ENCODE measurements around the gene CEACAM16.

Gene CEACAM16

DNA sequence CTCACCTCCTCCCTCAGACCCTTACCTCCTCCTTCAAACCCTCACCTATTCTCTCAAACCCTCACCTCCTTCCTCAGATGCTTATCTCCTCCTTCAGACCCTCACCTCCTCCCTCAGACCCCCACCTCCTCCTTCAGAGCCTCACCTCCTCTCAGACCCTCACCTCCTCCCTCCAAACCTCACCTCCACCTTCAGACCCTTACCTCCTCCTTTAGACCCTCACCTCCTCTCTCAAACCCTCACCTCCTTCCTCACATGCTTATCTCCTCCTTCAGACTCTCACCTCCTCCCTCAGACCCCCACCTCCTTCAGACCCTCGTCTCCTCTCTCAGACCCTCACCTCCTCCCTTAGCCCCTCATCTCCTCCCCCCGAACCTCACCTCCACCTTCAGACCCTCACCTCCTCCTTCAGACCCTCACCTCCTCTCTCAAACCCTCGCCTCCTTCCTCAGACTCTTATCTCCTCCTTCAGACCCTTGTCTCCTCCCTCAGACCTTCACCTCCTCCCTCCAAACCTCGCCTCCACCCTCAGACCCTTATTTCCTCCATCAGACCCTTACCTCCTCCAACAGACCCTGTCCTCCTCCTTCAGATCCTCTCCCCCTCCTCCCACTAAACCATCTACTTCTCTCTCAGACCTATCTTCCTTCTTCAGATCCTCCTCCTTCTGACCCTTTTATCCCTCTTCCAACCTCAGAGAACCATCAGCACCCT is 47.1 kb downstream of the CEACAM16 start:
- DNase-seq, result no peak

DNA sequence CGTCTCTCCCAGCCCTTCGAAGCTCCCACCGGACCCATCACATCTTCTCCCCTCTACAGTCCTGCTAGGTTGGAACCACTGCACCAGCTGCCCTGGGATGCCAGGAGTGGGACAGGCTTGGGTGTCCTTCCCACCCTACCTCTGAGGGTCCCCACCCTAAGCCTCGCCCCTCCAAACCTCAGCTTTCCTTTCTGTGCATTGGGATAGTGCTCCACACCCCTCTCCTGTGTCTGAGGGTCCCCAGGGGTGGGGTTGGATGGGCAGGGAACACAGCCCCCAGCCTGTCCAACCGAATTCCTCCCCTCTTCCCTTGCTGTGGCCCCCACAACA is 47.6 kb downstream of the CEACAM16 start:
- DNase-seq, result no peak

DNA sequence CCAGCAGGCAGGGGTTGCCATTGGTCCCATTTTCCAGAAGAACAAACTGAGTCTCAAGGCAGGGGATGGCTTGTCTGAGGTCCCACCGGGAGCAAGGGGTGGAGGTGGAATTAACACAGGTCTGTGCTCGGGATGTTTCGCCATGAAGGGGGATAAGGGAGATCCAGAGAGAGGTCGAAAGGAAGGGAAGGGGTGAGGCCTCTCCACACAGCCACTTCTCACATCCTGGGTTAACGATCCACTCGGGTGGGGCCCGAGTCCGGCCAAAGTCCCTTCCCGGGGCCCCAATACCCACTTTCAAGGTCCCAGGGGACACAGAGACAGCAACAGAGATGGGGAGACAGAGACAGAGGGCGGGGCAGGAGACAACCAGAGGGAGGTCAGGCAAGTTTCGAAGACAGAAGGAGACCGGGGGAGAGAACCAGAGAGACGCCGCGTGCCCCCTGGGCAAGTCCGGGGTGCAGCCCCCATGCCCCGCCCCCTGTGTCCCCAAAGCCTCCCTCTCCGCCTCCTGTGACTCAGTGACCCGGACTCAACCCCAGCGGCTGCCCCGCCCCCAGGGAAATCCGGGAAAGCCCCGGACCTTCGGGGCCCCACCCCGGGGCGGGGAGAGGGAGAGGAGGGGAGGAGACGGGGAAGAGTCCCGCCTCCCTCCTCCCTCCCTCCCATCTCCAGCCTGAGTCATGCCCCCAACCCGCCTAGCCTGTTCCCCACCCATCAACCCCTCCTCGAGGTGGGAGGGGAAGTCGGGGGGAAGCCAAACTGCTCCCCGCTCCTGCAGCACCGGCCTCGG is 48.2 kb downstream of the CEACAM16 start:
- peak in 49 of 56 donors; percentile 5 to 84 (median 37) for DNase-seq

DNA sequence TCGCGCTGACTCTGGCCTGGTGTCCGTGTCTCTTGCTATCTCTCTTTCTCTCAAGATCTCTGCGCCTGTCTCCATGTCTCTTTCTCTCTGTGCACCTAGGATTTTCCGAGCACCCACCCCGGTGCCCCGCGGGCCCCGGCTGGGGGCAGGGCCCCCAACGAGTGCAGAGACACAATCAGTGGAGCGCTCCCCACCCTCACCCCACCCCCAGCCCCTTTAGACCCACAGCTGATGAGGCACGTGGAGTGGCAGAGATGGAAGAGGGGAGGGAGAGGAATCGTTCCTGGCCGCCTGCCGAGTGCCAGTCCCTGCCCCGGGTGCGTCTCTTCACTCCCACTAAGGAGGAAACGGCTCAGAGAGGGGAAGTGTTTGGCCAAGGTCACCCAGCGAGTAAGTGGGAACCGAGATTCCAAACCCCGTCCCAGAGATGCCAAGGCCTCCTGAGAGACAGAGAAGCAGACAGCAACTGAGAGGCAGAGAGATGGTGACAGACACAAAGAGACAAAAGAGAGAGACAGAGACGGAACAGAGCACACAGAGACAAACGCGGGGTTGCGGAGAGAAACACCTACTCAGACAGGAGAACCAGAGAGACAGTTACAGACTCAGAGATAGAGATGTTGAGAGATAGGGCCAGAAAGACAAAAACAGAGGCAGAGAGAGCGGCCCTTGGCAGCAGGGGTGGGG is 48.9 kb downstream of the CEACAM16 start:
- DNase-seq, result peak in 12 of 56 donors; percentile 11 to 46 (median 24)

DNA sequence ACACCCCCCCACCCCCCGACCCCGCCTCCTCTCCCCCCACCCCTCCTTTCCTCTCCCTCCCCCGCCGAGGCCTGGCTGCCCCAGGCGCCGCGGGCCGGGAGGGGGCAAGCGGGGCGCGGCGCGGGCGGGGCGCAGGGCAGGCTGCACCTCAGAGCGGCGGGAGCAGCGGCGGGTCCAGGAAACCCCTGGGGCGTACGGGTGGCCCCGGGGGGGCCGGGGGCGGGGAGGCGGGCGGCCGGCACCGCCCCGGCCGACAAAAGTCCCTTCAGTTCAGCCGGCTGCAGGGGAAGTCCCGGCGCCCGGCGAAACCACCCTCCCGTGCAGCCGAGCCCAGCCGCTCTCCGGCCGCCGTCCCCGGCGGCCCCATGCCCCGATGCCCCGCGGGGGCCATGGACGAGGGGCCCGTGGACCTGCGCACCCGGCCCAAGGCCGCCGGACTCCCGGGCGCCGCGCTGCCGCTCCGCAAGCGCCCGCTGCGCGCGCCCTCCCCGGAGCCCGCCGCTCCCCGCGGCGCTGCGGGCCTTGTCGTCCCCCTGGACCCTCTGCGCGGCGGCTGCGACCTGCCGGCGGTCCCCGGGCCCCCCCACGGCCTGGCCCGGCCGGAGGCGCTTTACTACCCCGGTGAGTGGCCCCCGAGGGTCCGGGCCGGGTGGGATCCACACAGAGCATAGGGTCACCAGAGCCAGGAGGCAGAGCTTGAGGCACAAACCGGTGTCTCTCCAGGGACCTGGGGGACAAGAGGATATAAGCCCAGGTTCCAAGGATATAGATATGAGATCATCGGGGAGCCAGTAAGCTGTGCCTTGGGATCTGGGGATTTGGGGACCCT is 49.7 kb downstream of the CEACAM16 start, which contains the start of gene BCL3:
TSS of gene BCL3 (plus strand) at position 283 of the 829 bp plus-strand sequence. CDS start at position 366, 83 bp downstream.
- DNase-seq, result peak in 16 of 56 donors; percentile 12 to 55 (median 25)

DNA sequence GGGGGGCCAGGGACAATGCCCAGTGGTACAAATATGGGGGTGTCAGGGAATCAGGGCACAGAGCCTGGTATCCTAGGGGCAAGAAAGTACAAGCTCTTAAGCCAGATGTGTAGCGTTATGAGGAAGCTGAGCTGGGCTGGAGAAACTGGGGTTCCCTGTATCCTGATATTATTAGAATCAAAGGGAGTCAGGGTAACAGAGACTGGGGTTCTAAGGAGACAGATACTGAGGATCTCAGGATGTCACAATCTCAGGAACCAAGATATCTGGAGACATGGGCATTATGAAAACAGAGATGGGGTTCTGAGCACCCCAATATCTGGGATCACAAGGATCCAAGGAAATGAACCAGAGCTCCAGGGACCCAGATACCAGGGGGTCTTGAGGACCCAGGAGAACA is 50.3 kb downstream of the CEACAM16 start:
- DNase-seq, result no peak

DNA sequence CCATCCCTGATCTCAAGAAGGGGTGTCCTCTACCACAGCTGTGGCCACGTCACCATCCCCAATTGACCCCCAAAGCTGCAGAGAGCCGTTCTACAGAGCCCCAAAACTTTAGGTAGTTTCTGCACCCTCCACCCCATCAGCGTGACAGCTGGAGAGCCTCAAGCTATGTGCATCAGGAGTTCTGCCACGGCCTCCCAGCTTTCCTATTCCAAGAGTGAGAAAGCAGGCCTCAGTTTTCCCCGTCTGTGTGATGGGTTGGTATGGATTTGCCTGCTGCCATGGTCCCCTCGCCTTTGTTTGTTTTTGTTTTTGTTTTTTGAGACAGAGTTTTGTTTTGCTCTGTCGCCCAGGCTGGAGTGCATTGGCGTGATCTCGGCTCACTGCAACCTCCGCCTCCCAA is 51.0 kb downstream of the CEACAM16 start:
- no peak for DNase-seq

DNA sequence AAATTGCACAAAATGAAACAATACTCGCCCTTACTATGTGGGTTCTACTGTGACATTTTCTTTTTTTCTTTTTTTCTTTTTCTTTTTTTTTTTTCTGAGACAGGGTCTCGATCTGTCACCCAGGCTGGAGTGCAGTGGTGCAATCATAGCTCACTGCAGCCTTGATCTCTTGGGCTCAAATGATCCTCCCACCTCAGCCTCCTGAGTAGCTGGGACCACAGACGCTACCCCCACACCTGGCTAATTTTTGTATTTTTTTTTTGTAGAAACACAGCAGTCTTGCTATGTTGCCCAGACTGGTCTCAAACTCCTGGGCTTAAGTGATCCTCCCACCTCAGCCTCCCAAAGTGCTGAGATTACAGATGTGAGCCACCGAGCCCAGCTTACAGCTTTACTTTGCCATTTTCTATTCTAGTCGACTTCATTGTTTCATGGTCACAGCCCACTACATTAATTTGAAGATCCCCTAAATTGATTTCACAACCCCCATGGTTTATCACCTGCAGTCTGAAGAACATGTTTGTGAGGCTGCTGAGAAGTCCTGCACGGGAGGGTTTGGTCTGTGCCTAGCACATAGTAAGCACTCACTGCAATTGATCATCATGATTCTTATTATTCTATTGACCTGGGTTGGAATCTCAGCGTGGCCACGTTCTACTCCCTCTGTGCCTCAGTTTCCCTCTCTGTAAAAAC is 53.3 kb downstream of the CEACAM16 start:
- DNase-seq, result no peak

DNA sequence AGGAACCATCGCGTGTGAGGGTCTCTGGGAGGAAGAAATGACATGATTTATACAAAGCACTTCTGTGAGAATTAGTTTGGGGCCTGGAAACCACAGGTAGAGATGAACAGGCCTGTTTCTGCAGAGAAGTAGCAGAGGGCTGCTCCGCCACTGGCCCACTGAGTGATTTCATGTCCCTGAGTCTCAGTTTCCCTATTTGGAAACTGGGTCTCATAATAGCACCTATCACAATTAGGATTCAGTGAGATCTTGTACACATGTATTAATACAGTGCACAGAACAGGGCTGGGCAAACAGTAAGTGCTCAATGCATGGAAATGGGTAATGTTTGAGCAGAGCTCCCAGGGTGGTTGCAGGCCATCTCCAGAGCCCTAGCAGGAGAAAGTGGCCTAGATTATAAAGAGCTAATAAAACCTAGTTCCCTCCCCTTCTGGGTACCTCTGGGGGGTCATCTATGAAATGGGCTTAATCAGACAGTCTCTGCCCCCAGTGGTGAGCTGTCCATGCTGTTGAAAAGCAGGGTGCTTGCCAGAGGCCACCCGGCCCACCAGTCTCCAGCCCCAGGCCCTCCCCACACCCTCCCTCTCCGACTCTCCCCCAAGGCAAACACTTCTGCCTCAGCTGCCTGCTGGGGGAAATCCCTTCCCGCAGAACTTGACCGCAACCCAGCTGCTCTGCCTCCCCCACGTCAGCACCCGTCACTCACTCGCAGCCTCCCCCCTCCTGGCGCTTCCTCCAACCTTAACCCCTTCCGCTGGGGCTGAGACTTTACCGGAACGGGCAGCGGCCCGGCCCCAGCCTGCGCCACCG is 54.1 kb downstream of the CEACAM16 start:
- peak in 32 of 56 donors; percentile 2 to 67 (median 23) for DNase-seq

DNA sequence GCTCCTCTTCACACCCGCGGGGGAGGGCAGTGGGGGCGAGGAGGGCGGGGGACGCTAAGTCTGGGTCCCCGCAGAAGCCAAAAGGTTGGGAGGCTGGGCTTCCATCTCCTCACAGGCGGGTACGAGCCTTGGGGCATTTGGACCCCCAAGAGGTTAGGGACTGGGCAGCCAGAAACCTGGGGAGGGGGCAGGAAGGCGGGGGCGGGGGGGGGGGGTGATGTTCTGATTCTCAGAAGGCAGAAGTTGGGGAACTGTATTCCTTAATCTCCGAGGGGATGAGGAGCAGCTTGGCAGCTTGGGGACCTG is 54.6 kb downstream of the CEACAM16 start:
- DNase-seq, result no peak

DNA sequence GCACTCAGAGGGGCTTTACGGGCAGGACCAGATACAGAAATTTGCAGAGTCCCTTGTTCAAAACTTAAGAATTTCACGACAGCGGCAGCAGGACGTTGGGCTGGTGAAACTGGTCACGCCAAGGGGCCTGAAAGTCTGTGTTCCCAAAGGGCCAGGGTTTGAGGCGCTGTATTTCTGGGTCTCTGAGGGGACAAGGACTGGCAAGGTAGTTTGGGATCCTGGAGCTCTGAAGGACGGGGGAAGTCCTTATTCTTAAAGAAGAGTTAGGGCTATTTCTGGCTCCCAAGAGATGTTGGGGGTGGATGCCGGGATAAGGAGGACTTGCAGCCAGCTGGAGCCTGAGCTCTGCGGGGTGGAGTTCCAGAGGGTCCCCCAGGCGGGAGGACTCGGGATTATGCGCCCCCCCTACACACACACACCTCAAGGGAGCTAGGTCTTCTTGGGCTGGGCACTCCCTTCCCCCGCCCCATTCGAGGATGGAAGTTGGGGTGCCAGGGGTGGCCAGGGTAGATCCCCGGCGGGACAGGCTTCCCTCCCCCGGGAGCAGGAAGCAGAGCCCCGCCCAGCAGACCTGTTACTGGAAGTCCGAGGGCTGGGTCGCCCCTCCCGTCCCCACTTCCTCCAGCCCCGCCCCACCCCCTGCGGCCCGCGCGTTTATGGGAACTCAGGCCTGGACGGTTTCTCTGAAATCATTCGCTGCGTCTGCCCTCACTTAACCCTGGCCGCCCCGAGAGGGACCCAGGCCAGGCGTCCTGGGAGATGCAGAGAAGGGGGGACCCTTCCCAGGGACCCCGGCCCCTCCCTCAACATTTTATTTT is 55.2 kb downstream of the CEACAM16 start:
- peak in 15 of 56 donors; percentile 1 to 58 (median 13) for DNase-seq

DNA sequence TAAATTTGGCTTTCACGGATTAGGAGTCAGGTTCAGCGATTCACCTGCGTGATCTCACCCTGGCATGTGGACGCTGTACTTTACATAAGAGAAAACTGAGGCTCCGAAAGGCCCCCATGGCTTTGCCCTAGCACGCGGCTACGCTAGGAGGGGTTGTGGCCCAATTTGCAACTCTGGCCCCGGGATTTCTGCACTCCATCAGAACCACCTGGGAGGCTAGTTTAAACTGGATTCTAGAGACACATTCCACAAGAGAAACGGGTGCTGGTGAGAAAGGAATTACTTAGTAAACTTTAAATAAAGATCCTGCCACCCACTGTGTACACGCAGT is 55.8 kb downstream of the CEACAM16 start:
- DNase-seq, result no peak

DNA sequence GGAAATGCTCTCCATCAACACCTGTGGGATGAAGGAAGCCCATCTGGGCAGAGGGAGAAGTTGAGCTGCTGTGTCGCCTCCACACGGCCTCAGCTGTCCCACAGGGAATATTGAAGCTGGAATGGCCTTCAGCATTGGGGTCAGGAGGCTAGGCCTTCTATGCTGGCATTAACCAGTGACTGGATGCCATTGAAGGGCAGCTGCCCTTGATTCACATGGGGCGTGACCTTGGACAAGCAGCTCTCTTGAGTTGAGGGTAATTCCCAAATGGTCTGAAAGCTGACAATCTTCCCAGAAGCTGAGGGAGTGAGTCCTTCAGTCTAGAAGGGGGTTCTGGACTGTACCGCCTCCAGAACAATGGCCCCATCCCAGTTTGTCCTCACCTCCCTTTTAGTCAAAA is 56.3 kb downstream of the CEACAM16 start:
- no peak for DNase-seq

DNA sequence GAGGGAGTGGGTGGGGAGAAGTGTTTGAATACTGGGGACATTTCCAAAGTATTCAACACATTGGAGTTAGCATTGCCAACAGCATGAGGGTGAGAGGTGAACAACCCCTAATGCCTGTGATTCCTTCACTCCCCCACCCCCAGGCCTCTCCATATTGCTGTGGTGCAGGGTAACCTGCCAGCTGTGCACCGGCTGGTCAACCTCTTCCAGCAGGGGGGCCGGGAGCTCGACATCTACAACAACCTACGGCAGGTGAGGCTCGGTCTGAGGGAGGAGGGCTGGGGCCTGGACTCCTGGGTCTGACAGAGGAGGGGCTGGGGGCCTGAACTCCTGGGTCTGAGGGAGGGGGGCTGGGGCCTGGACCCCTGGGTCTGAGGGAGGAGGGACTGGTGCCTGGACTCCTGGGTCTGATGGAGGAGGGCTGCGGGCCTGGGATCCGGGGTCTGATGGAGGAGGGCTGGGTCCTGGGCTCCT is 57.2 kb downstream of the CEACAM16 start:
- no peak for DNase-seq

DNA sequence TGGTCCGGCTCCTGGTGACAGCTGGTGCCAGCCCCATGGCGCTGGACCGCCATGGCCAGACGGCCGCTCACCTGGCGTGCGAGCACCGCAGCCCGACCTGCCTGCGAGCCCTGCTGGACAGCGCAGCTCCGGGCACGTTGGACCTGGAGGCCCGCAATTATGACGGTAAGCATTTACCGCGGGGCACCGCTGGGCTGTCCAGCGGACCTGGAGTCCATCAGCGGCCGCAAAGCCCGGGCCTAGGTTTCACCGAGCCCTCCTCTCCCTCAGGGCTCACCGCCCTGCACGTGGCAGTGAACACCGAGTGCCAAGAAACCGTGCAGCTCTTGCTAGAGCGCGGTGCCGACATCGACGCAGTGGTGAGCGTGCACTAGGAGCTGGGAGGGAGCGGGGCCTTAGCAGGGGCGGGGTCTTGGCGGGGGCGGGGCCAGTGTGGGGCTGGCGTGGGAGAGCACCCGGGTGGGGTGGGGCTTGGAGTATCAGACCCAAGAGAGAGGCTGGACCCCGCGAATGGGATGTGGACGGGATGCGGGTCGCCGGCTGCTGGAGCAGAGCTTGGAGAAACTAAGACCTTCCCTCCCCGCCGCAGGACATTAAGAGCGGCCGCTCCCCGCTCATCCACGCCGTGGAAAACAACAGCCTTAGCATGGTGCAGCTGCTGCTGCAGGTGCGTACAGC is 58.2 kb downstream of the CEACAM16 start:
- peak in 3 of 56 donors; percentile 12 to 36 (median 22) for DNase-seq

DNA sequence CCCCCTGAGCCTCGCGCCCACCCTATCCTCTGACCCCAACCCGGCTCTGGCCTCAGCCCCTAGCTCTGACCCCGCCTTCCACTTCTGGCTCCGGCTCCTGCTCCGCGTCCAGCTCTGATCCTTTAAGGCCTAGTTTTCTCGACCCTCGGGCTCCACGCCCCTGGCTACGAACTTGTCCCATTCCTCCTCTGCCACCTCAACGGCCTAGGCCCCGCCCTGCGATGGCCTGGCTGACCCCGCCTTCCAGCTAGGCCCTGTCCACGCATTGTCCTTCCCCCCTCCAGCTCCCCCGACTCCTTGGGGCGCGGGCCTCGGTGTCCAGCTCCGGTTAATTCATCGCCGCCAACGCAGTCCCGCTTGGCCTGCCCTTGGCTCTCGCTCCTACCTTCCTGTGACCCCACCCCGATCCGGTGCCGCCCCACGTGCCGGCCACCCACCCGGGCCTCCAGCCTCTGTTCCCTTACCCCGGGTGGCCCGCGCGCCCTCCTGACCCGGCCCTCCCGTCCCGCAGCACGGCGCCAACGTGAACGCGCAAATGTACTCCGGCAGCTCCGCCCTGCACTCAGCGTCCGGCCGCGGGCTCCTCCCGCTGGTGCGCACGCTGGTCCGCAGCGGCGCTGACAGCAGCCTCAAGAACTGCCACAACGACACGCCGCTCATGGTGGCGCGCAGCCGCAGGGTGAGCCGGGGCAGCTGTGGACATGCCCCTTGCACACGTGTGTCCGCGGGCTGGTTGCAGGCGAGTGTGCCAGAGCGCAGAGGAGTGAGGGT is 59.0 kb downstream of the CEACAM16 start:
- DNase-seq, result peak in 15 of 56 donors; percentile 2 to 49 (median 12)

DNA sequence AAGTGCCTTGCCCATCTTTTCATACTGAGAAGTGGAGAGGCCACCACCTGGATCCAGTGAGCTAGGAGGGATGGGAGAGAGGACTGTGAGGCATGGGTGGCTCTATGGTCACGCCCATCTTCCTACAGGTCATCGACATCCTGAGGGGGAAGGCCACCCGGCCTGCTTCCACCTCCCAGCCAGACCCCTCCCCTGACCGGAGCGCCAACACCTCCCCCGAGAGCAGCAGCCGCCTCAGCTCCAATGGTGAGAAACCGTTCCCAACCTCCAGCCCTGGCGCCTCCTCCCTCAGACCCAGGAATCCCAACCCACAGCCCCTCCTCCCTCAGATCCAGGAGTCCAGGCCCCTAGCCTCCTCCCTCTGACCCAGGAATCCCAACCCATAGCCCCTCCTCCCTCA is 59.6 kb downstream of the CEACAM16 start:
- DNase-seq, result no peak

All from nucleus accumbens (tissue), 56 donors.